ENCODE measurements around the gene CHRFAM7A. TPM values are rescaled to one million over a fixed set of nuclear protein-coding genes. Genes with fewer than 3 reads are reported as not detected.
"Not testable (repeated sequence)": the region's sequence is repeated elsewhere in the genome, so short reads cannot be mapped to it uniquely, and the experiment has no call there.

The CHRFAM7A gene
- total RNA-seq, 1 experiment from 2014 or later: 8.4 TPM

DNA sequence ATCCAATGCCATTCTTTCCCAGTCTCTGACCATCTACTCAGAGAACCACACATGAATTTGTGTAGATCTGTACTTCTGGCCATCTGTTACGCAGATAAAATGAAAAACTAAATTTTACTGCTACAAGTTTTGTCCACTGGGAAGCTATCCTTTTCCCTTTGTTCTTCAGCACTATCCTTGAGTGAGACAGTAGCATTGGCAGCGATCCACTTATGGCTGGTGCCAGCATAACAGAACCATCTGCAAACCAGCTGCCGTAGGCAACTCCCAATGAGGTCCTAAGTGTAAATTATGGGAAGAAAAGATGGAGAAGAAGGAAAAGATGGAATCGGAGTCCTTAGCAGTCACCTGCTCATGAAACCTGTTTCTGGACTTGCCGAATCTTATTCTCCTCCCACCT, 72.3 kb downstream of the CHRFAM7A start:
- not testable (repeated sequence) for DNase-seq (ENCODE audit: low read depth)

- not testable (repeated sequence) for DNase-seq (ENCODE audit: low read depth)
These were observed 77.6 kb downstream of the CHRFAM7A start for GRCh38 chr15:30315704-30316103.

GRCh38 chr15:30310575-30310974, 82.8 kb downstream of the CHRFAM7A start:
- DNase-seq (ENCODE audit: low read depth): not testable (repeated sequence)

Other genes with a start within 250 kb of the CHRFAM7A start
- gene GOLGA8R, start 20.7 kb upstream of the CHRFAM7A start, total RNA-seq (2014; rRNA removed; shearing (Covaris generic)): 0.48 TPM in 1 of 2 replicates, not detected in the other
- gene GOLGA8Q, start 158.5 kb upstream of the CHRFAM7A start, total RNA-seq (2014; rRNA removed; shearing (Covaris generic)): not detected in 2 replicates
- gene GOLGA8H, start 210.5 kb upstream of the CHRFAM7A start, total RNA-seq (2014; rRNA removed; shearing (Covaris generic)): 0.17 and 1.6 TPM in 2 replicates

All from Daoy (cell line).